GM19467 (cell line): ENCODE data around the gene LAIR2.
A peak's percentile ranks its signal among the peaks of the same experiment; 100 is the strongest.

ENCODE experiments used
- ATAC-seq: cut with Tn5 transposase; IDR thresholded peaks from one replicate; pipeline ENCODE4 v1.9.1; 2021; ENCODE audit warnings: mild to moderate bottlenecking, moderate library complexity; ENCODE audit not compliant: unreplicated experiment

LAIR2 gene

DNA sequence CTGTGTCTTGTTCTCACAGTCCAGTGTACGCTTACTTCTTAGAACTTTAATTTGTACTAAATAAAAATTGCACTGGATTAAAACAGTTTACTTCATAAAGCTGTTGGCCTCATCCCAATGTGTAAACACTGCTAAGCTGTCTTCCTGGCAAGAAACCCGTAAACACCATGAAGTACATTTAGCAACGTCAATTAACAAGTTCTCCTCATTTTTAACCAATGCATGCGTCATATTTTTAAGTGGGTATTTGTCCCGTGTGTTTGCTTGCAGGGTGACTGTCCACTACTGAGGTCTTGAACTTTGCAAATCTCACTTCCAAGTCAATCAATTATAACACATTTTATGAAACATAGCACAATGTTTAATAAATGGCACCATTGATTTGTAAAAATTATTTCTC lies 28.2 kb downstream of the LAIR2 start:
- ATAC-seq = no peak

DNA sequence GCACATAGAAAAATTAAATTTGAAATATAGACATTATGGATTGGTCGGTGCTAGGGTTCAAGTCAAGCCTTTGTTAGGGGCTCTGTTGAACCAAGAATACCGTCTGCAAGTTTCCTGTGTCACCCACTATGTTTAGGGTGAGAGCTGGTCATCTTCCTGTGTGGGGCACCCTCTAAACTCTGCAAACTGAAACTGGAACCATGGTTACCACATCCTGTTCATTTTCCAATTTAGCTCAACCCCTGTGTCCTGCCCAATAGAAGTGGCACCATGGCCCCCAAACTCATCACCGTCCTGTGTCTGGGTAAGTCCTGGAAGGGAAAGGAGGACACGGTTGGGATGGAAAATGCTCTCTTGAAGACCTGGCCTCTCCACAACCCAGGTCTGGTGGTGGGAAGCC lies 29.9 kb downstream of the LAIR2 start:
- ATAC-seq = peak; percentile 84

DNA sequence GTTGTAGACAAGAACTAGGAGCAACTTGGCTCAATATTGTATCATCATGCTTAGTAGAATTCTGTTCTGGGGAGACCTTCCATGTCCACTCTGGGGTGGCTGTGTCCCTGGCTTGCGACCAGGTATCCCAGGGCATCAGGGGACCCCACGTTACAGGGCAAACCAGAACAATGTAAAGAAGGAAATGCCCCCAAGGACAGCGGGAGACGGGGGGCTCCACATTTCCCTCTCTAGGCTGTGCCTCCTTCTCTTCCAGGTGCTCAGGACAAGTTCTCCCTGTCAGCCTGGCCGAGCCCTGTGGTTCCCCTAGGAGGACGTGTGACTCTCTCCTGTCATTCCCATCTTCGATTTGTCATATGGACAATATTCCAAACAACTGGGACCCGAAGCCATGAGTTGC lies 30.8 kb downstream of the LAIR2 start:
- no peak for ATAC-seq

DNA sequence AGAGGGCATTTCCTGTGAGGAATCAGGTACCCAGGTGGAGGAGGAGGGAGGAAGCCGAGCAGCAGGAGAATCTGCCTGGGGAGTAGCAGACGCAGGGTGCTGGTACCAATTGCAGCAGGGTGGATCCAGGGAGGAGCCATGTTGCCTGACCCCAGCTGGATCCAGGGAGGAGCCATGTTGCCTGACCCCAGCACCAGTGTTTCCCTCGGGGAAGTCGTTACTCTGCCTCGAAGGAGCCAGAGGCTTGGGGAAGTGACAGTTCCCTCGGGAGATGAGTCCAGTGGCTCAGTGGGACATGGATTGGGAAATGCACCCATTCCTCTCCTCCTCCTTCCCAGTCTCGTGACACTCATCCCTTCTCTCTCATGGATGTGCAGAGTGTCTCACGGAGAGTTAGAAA lies 31.5 kb downstream of the LAIR2 start:
- no peak for ATAC-seq

DNA sequence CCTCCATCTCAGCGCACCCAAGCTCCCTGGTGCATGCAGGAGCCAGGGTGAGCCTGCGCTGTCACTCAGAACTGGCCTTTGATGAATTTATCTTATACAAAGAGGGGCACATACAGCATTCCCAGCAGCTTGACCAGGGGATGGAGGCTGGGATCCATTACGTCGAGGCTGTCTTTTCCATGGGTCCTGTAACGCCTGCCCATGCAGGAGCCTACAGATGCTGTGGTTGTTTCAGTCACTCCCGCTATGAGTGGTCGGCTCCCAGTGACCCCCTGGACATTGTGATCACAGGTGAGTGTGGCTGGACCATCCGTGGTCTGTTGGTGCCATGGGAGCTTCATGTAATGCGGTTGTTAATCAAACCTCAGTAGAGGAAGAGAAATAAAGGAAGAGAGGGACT lies 33.0 kb downstream of the LAIR2 start:
- no peak for ATAC-seq

DNA sequence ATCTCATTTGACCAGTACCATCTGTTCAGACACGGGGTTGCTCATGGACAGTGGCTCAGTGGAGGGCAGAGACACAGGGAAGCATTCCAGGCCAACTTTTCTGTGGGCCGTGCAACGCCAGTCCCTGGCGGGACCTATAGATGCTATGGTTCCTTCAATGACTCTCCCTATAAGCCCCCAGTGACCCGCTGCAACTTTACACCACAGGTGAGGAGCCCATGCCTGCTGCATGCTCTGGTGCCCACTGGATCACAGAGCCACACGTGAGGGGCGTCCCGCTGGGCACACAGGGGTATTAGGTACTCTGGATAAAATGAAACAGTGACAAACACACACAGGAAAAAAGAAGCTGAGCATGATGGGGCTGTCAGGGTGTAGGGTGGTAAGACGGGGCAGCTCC lies 34.3 kb downstream of the LAIR2 start:
- ATAC-seq = no peak

DNA sequence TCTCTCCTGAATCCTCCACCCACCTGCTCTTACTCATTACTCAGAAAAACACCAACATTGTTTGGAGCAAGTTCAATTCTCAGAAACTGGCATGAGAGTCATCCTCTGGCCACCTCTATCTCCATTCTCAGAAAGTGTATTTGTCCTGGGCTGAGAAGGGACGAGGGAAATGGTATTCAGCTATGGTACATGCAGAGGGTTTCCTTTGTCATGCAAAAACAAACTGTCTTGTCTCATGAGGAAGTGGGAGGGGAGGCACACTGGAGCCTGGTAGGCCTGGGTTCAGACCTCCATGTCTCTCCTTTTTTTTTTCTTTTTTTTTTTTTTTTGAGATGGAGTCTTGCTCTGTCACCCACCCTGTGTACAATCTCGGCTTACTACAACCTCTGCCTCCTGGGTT lies 39.1 kb downstream of the LAIR2 start:
- no peak for ATAC-seq

DNA sequence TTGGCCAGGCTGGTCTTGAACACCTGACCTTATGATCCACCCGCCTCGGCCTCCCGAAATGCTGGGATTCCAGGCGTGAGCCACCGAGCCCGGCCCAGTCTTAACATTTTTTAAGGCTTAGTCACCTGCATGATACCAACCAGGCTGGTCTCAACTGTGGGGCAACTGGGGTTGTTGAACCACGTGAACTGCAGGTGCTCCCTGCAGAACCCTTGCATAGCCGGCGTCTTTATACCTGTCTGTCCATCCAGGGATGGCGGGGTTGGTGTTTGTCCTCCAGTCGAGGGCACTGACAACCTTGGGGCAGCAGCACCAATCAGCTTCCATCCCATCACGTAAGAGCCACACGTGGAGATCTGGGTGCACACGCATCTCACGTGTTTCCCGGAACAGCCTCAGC lies 46.2 kb downstream of the LAIR2 start:
- no peak for ATAC-seq

DNA sequence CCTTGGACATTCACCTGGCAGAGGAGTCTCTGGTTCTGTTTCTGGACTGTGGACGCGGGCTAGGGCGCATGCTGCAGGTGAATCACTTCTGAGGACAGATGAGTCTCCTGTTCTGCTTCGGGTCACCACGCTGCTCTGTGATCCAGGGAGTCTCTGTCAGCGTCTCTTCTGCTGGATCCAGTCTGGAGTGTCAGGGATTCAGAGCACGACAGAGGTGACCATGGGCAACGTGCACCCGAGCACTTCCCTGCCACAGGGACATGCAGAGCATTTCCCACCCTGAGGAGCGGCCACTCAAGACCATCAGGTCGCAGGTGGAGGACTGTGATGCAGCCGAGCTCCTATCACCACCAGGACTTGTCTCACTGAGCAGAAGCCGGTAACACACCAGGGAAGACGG lies 46.6 kb downstream of the LAIR2 start:
- ATAC-seq = no peak

DNA sequence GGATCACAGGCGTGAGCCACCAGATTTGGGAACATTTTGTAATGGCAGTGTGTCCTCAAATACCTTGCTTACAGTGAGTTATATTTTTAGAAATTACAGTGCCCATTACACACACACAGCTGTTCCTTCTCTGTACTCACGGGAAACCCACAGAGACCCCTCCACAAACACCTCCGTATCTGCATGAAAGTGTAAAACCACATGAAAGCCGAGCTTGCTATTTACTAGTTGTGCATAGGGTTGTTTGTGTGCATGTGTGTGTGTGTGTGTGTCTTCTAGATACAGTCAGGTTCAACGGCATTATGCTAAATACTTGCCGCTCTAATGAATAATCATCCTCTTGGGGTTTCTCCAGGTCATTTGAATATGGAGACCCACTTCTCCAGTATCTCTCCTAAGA lies 48.7 kb downstream of the LAIR2 start:
- ATAC-seq = no peak

DNA sequence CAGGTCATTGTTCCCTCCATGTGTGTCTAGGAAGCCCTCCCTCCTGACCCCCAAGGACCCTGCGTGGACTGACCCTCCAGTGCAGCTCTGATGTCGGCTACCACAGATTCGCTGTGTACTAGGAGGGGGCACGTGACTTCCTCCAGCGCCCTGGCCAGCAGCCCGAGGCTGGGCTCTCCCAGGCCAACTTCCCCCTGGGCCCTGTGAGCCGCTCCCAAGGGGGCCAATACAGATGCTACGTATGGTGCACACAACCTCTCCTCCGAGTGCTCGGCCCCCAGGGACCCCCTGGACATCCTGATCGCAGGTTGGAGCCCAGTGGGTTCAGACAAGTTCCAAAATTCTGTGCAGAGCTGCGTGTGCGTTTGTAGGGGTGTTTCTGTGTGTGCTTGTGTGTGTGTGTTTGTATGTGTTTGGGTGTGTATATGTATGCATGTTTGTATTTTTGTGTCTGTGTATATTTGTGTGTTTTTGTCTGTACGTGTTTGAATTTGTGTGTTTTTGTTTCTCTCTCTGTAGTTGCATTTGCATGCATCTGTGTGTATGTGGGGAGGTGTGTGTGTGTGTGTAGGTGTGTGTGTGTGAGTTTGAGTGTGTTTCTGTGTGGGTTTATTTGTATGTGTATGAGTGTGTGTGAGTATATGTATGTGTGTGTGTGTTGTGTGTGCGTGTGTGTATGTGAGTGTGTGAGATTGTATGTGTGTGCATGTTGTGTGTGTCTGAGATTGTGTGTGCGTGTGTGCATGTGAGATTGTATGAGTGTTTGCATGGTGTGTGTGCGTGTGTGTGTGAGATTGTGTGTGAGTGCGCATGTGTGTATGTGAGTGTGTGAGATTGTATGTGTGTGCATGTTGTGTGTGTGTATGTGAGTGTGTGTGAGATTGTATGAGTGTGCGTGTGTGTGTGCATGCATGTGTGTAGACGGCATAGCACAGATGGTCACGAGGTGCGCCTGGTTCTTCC lies 49.6 kb downstream of the LAIR2 start:
- no peak for ATAC-seq

DNA sequence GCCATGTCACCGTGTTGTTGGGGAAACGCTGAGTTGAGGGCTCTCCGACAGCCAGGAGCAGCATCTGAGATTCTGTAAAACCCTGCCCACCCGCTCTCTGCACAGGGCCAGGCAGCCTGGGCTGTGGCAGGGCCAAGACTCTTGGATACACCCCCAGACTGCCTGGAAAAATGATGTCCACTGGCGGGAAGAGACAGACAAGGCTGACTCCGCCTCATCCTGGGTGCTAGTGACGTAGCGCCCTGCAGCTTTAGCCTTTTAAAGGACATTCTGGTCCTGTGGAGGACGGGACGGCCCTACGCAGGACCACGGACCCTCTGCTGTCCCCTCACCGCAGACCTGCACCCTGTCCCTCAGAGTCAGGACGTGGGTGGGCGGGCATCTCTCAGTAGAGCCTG lies 50.3 kb downstream of the LAIR2 start:
- ATAC-seq = no peak

DNA sequence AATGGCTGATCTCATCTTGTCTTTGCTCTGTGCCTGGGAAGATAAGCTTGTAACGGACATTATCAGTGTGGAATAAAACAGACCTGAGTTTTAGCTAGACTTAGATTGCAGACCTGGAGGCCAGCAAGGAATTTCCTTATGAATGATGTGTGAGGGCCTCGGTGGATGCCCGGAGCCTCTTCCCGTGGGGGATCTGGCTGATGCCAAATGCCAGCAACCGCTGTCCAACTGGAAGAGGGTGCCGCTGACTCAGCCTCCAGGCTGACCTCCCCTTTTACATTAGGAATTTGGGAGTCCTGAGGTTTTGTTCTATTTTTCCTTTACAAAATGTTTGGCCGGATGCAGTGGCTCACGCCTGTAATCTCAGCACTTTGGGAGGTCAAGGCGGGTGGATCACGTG lies 51.4 kb downstream of the LAIR2 start:
- ATAC-seq = no peak

DNA sequence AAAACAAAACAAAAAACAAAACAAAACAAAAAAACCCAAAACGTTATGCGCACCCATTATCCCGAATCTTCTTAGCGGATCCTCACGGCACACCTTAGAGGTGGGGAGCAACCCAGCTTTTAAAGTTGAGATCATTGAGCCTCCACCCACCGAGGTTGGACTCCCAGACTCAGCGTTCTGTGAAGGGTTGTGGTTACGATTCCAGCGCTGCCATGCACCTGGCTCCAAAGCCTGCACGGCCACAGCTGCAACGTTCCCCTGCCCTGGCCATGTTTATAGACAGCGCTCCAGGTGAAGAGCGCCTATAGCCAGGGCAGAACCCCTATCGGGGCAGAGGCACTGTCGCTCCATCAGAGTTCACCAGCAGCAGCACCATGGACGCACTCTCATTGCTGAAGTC lies 52.3 kb downstream of the LAIR2 start:
- ATAC-seq = no peak

DNA sequence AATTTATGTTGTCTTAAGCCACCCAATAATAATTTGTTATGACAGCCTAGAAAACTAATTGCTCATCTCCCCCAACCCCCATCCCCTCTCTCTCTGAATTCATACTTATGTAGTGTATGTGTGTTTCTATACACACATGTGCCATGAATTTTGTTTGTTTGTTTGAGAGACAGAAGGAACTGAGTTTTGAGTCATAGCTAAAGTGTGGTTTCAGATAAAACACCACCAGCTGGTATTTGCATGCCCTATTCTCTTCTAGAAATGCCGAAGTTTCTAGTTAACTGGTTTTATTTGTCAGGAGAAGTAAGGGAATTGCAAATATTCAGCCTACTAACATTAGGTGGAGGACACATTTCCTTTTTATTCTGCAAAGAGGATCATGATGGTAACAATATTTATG lies 53.6 kb downstream of the LAIR2 start:
- ATAC-seq = no peak

DNA sequence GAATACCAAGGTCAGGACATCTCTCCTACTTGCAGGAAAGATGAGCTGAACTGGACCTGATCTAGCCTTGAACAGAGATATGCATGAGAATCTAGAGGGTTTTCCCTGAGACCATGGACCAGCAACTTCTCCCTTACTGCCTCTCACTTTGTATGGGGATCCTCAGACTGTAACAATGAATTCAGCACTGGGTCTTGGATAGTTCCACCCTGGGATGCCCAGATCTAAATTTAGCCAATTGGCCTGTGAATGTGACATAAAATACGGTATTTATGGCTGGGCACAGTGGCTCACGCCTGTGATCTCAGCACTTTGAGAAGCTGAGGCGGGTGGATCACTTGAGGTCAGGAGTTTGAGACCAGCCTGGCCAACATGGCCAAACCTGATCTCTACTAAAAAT lies 55.7 kb downstream of the LAIR2 start:
- ATAC-seq = no peak
